HL-60 (cell line): ENCODE results near the gene GALR2.

ENCODE experiments used
- DNase-seq, 2 experiments: peaks; one replicate each; pipeline ENCODE4 v3.0.0-alpha.2; 2010 to 2020; ENCODE audit warnings: low read depth in 1 of 2, low spot score in 1 of 2
- H3K27ac ChIP-seq: fragments of 250-450 bp; sonication (Bioruptor Pico); replicated peaks from 2 replicates; pipeline ENCODE4 v1.5.1; 2020; ENCODE audit warnings: mild to moderate bottlenecking, moderate library complexity
- H3K27me3 ChIP-seq: fragments of 250-450 bp; sonication (Bioruptor Pico); 2 replicates; pipeline ENCODE4 v1.5.1; 2021; ENCODE audit warnings: mild to moderate bottlenecking, moderate library complexity; ENCODE audit not compliant: insufficient read depth, poor library complexity, severe bottlenecking
- H3K4me3 ChIP-seq: replicated peaks from 2 replicates; pipeline ENCODE4 v1.5.1; 2011; ENCODE audit warnings: mild to moderate bottlenecking, control low read depth, low read length; ENCODE audit not compliant: insufficient read depth
- GABPA ChIP-seq: IDR thresholded peaks from 2 replicates; pipeline ENCODE4 v1.6.1; 2012; ENCODE audit warnings: low read depth
- POLR2AphosphoS5 ChIP-seq: IDR thresholded peaks from 2 replicates; pipeline ENCODE4 v1.6.1; 2012; ENCODE audit warnings: low read depth
- REST ChIP-seq: IDR thresholded peaks from 2 replicates; pipeline ENCODE4 v1.6.1; 2012; ENCODE audit warnings: low read depth; ENCODE audit not compliant: insufficient replicate concordance
- SPI1 ChIP-seq: IDR thresholded peaks from 2 replicates; pipeline ENCODE4 v1.6.1; 2012; ENCODE audit warnings: low read depth, mild to moderate bottlenecking, borderline replicate concordance
- TF ChIP-seq, protein P1 (sequence below): IDR thresholded peaks from one replicate; pipeline ENCODE4 v1.5.1; 2011; ENCODE audit warnings: low read length, control low read depth, inconsistent platforms; ENCODE audit not compliant: insufficient read depth

Gene GALR2

DNA sequence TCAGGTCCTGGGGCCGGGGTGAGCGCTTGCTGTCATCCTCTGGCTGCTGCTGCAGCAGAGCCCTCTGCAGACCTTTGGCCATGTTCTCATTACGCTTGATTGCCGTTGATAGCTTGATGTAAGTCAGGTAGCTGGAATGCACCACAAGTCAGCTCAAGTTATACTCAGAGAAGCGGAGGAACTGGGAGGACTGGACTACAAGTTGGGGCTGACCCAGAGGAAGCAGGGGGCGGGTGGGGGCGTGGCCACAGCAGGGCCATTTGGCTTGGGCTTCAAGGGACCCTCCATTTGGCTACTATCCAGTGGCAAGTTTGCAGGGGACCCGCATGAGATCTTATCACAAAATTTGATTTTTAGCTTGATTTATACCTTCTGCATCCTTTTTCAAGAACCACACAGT is 28.5 kb upstream of the GALR2 start:
- TF ChIP-seq SPI1: no peak
- no peak for DNase-seq
- Histone ChIP-seq H3K27ac (no peak overlapping the region), H3K27me3 (no peaks in the 10 kb centered on the region), H3K4me3 (no peak overlapping the region)

- TF ChIP-seq POLR2AphosphoS5 (no peak), SPI1 (no peak), GABPA (no peak), REST (no peak)
- TF ChIP-seq, protein P1, sequence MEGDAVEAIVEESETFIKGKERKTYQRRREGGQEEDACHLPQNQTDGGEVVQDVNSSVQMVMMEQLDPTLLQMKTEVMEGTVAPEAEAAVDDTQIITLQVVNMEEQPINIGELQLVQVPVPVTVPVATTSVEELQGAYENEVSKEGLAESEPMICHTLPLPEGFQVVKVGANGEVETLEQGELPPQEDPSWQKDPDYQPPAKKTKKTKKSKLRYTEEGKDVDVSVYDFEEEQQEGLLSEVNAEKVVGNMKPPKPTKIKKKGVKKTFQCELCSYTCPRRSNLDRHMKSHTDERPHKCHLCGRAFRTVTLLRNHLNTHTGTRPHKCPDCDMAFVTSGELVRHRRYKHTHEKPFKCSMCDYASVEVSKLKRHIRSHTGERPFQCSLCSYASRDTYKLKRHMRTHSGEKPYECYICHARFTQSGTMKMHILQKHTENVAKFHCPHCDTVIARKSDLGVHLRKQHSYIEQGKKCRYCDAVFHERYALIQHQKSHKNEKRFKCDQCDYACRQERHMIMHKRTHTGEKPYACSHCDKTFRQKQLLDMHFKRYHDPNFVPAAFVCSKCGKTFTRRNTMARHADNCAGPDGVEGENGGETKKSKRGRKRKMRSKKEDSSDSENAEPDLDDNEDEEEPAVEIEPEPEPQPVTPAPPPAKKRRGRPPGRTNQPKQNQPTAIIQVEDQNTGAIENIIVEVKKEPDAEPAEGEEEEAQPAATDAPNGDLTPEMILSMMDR: no peak
- Histone ChIP-seq H3K4me3 (no peak overlapping the region), H3K27me3 (no peaks in the 10 kb centered on the region), H3K27ac (no peak overlapping the region)
- DNase-seq: no peak
Observed at GRCh38 chr17:76048025-76048605, 26.5 kb upstream of the GALR2 start.

DNA sequence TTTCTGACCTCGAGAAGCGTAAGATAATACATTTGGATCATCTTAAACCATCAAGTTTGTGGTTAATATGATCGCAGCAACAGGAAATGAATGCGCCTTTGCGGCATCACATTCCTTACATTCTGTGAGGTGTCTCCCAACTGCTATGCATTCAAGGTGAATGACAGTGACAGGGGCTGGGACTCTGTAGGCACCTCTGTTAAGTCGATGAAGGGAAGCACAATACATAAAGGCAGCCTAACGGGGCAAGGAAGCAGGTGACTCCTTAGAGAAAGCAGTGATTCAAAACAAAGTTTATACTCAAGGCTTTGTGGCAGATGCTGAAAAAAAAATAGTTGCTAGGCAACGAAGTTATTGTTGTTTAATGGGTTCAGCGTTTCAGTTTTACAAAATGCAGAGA is 25.9 kb upstream of the GALR2 start:
- TF ChIP-seq GABPA (no peak), SPI1 (no peak)
- TF ChIP-seq, protein P1: no peak
- no peak overlapping the region for H3K27ac ChIP-seq
- H3K4me3 ChIP-seq: no peak overlapping the region
- no peak for DNase-seq
- no peaks in the 10 kb centered on the region for H3K27me3 ChIP-seq

DNA sequence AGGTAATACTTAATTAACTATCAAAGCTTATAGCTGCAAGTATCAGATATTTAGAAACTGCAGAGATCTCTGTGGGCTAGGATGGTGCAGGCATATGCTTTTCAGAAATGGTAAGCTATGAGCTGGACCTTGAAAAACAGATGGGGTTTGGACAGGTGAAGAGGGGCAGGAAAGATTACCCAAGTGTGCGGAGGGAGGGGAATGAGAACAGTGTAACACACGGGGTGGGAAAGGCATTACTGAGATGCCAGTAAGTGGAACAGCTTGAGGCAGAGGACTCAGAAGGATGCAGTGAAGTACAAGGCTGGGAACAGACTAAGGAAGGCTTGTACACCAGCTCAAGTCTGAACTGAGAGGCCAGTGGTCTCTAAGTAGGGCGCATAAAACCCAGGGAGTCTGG is 25.3 kb upstream of the GALR2 start:
- no peak overlapping the region for H3K27ac ChIP-seq
- H3K27me3 ChIP-seq: no peaks in the 10 kb centered on the region
- TF ChIP-seq SPI1 (no peak), POLR2AphosphoS5 (no peak), GABPA (no peak), REST (no peak)
- TF ChIP-seq, protein P1: no peak
- no peak overlapping the region for H3K4me3 ChIP-seq
- no peak for DNase-seq
